Measurements from ENCODE around the gene CRB1.

CRB1 gene

DNA sequence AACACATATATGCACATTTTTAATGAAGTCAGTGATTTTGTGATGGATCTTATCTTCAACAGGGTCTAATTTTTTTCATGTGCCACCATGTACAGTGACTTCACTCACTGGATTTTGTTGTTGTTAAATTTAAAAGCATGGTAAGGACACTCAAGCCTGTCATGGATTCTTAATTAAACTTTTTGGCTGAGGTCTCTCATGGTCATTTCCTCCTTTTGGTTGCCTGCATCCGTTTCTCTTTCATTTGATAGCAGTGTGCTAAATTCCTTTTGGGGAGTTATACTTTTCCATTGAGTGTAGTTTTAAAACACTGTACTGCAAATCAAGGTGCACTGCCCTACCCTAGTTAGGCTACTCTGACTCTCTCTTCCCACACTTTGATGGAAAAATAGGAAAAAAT lies 13.2 kb upstream of the CRB1 start:
- DNase-seq, result no peak
- TF ChIP-seq CTCF (IDR thresholded peaks at IDR 0.05; ENCODE audit: low read depth, low read length), result no peak

GRCh38 chr1:197264936-197265567 lies 3.0 kb upstream of the CRB1 start:
- no peak for TF ChIP-seq CTCF (IDR thresholded peaks at IDR 0.05; ENCODE audit: low read depth, low read length)
- DNase-seq, result no peak
- H3K36me3 ChIP-seq, result no peaks in the 10 kb centered on the region
- no peak overlapping the region for H3K4me3 ChIP-seq (ENCODE audit: low read depth, low read length)
- H3K27me3 ChIP-seq (ENCODE audit: insufficient read depth, low read depth, severe bottlenecking), result no peaks in the 10 kb centered on the region
- H3K9me3 ChIP-seq (ENCODE audit: severe bottlenecking), result no peaks in the 10 kb centered on the region
- H3K27ac ChIP-seq, result no peak overlapping the region

More for the DNA sequence above, 13.2 kb upstream of the CRB1 start:
- Histone ChIP-seq H3K36me3 (no peaks in the 10 kb centered on the region), H3K9me3 (ENCODE audit: severe bottlenecking) (no peaks in the 10 kb centered on the region), H3K27me3 (ENCODE audit: insufficient read depth, low read depth, severe bottlenecking) (no peaks in the 10 kb centered on the region), H3K4me3 (ENCODE audit: low read depth, low read length) (no peak overlapping the region), H3K27ac (no peak overlapping the region)

- DNase-seq, result peak; percentile 89
- no peaks in the 10 kb centered on the region for H3K27me3 ChIP-seq (ENCODE audit: insufficient read depth, low read depth, severe bottlenecking)
- no peaks in the 10 kb centered on the region for H3K9me3 ChIP-seq (ENCODE audit: severe bottlenecking)
- no peaks in the 10 kb centered on the region for H3K36me3 ChIP-seq
- peak overlapping the region; percentile 68 for H3K27ac ChIP-seq
- peak overlapping the region; percentile 58 for H3K4me3 ChIP-seq (ENCODE audit: low read depth, low read length)
- no peak for TF ChIP-seq CTCF (IDR thresholded peaks at IDR 0.05; ENCODE audit: low read depth, low read length)
These were observed 1.0 kb downstream of the CRB1 start for GRCh38 chr1:197269053-197269452.

DNA sequence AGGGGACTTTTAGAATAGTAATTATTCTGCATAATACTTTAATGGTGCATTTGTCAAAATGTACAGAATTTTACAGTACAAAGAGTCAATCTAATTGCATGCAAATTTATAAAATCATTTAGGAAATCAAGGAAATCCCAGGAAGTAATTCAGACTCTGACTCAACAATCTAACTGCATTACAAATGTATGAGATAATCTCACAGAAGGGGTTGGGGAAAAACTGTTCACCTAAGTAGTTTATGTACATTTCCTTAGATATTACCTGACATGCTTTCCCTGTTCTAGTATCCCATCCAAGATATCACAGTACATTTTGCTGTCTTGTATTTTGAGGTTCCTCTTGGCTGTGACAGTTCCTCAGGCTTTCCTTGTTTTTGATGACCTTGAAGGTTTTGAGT lies 4.7 kb downstream of the CRB1 start:
- Histone ChIP-seq H3K27me3 (ENCODE audit: insufficient read depth, low read depth, severe bottlenecking) (no peaks in the 10 kb centered on the region), H3K9me3 (ENCODE audit: severe bottlenecking) (peaks cover under 1% of the 10 kb centered on the region), H3K4me3 (ENCODE audit: low read depth, low read length) (no peak overlapping the region), H3K36me3 (no peaks in the 10 kb centered on the region), H3K27ac (no peak overlapping the region)
- TF ChIP-seq CTCF (IDR thresholded peaks at IDR 0.05; ENCODE audit: low read depth, low read length), result no peak
- no peak for DNase-seq

DNA sequence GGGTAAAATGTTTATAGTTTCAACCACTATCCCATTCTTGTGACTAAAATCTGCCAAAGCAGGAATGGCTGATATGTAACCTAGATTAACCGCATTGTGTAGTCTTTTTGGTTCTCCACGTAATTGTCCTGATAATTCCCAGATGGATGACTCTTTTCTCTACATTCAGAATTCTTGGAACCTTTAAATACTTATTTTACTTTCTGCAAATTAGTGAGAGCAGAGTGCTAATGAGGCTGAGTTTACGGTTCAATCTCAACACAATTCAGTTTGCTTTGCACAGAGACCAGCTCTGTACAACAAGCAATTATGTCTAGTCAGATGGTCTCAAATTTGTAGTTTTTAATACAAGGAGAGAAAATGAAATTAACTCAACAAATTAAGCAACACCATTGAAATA lies 9.1 kb downstream of the CRB1 start:
- no peak for TF ChIP-seq CTCF (IDR thresholded peaks at IDR 0.05; ENCODE audit: low read depth, low read length)
- peaks cover 4% of the 10 kb centered on the region for H3K9me3 ChIP-seq (ENCODE audit: severe bottlenecking)
- no peak overlapping the region for H3K4me3 ChIP-seq (ENCODE audit: low read depth, low read length)
- no peak for DNase-seq
- no peaks in the 10 kb centered on the region for H3K27me3 ChIP-seq (ENCODE audit: insufficient read depth, low read depth, severe bottlenecking)
- no peak overlapping the region for H3K27ac ChIP-seq
- no peaks in the 10 kb centered on the region for H3K36me3 ChIP-seq

GRCh38 chr1:197284325-197284724 lies 16.3 kb downstream of the CRB1 start:
- DNase-seq, result peak; percentile 41

More at GRCh38 chr1:197284325-197284724, 16.3 kb downstream of the CRB1 start:
- H3K27ac ChIP-seq, result no peak overlapping the region
- no peak for TF ChIP-seq CTCF (IDR thresholded peaks at IDR 0.05; ENCODE audit: low read depth, low read length)
- no peaks in the 10 kb centered on the region for H3K27me3 ChIP-seq (ENCODE audit: insufficient read depth, low read depth, severe bottlenecking)
- no peaks in the 10 kb centered on the region for H3K9me3 ChIP-seq (ENCODE audit: severe bottlenecking)
- H3K4me3 ChIP-seq (ENCODE audit: low read depth, low read length), result no peak overlapping the region
- H3K36me3 ChIP-seq, result no peaks in the 10 kb centered on the region

Data from WERI-Rb-1 (cell line).